ENCODE measurements around the gene TRPM4.

The TRPM4 gene

DNA sequence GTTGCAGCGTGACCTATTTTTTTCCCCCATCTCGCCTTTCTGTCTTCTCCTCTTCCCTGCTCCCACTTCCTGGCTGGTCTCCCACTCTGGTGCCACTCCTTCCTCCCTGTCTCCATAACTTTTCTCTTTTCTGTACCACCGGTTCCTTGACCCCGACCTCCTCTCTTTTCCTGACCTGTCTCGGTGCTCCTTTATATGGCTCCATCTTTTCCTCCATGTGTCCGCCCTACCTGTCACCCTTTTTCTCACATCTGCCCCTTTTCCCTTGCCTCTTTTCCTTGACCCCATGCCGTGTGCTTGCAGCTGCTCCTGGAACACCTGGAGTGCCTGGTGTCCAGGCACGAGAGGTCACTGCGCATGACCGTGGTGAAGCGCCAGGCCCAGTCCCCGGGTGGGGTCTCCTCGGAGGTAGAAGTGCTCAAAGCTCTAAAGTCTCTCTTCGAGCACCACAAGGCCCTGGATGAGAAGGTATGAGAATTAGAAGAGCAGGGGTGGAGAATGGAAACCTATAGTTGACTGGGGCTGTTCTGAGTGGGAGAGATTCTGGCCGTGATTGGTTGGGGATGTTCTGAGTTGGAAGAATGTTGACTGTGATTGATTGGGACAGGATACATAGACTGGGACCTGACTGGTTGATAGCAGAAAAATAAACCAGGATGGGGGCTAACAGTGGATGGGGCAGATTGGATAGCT, 28.9 kb upstream of the TRPM4 start:
- Histone ChIP-seq H3K27me3 (ENCODE audit: control insufficient read depth, insufficient read depth, low read length) (no peaks in the 10 kb centered on the region), H3K4me3 (ENCODE audit: low read length) (peak overlapping the region; percentile 72), H3K4me1 (ENCODE audit: control insufficient read depth, low read depth, low read length) (peaks cover 10% of the 10 kb centered on the region), H3K27ac (ENCODE audit: low read length) (no peak overlapping the region), H3K9ac (ENCODE audit: low read length) (no peak overlapping the region), H3K36me3 (ENCODE audit: control insufficient read depth, low read depth, low read length) (no peaks in the 10 kb centered on the region), H3K9me3 (ENCODE audit: control insufficient read depth, low read depth, low read length) (no peaks in the 10 kb centered on the region)

- no peak overlapping the region for H3K27ac ChIP-seq (ENCODE audit: low read length)
These were observed 28.4 kb upstream of the TRPM4 start for GRCh38 chr19:49129238-49129583.

DNA sequence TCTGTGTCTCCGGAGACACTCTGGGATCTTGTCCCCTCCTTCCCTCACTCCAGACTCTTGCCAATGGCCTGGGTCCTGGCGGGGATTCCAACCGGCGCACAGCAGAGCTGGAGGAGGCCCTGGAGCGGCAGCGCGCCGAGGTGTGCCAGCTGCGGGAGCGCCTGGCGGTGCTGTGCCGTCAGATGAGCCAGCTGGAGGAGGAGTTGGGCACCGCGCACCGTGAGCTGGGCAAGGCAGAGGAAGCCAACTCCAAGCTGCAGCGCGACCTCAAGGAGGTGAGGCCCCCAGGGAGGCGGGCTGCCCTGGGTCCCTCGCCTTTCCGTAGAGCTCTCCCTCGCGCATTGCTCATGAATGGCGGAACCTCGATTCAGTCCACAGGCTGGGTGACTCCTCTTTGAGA, 27.3 kb upstream of the TRPM4 start:
- peaks cover 10% of the 10 kb centered on the region for H3K4me1 ChIP-seq (ENCODE audit: control insufficient read depth, low read depth, low read length)

More at GRCh38 chr19:49129238-49129583, 28.4 kb upstream of the TRPM4 start:
- no peaks in the 10 kb centered on the region for H3K27me3 ChIP-seq (ENCODE audit: control insufficient read depth, insufficient read depth, low read length)
- H3K9me3 ChIP-seq (ENCODE audit: control insufficient read depth, low read depth, low read length) = no peaks in the 10 kb centered on the region
- H3K9ac ChIP-seq (ENCODE audit: low read length) = no peak overlapping the region
- H3K4me3 ChIP-seq (ENCODE audit: low read length) = peak overlapping the region; percentile 72
- H3K36me3 ChIP-seq (ENCODE audit: control insufficient read depth, low read depth, low read length) = no peaks in the 10 kb centered on the region
- peaks cover 10% of the 10 kb centered on the region for H3K4me1 ChIP-seq (ENCODE audit: control insufficient read depth, low read depth, low read length)

DNA sequence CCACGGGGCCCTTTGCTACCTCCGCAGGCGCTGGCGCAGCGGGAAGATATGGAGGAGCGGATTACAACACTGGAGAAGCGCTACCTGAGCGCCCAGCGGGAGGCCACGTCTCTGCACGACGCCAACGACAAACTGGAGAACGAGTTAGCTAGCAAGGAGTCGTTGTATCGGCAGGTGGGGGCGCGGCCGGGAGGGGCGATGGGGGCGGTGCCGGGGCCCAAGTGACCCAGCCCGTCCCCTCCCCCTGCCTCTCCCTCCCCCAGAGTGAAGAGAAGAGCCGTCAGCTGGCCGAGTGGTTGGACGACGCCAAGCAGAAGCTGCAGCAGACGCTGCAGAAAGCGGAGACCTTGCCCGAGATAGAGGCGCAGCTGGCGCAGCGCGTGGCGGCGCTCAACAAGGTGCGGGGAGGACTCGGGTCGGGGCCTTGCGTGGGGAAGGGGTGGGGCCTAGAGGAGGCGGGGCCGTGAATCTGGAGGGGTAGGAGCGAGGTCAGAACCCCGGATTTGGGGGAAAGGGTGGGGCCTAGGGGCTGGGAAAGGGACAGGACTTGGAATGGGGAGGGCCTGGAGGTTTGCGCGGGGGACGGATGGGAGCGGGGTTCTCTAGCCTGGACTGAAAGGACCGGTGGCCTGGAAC, 24.5 kb upstream of the TRPM4 start:
- Histone ChIP-seq H3K27ac (ENCODE audit: low read length) (no peak overlapping the region), H3K9me3 (ENCODE audit: control insufficient read depth, low read depth, low read length) (no peaks in the 10 kb centered on the region), H3K9ac (ENCODE audit: low read length) (no peak overlapping the region), H3K4me1 (ENCODE audit: control insufficient read depth, low read depth, low read length) (peaks cover 13% of the 10 kb centered on the region), H3K4me3 (ENCODE audit: low read length) (peak overlapping the region; percentile 27), H3K36me3 (ENCODE audit: control insufficient read depth, low read depth, low read length) (no peaks in the 10 kb centered on the region), H3K27me3 (ENCODE audit: control insufficient read depth, insufficient read depth, low read length) (no peaks in the 10 kb centered on the region)

More for the DNA sequence above, 27.3 kb upstream of the TRPM4 start:
- Histone ChIP-seq H3K9ac (ENCODE audit: low read length) (no peak overlapping the region), H3K4me3 (ENCODE audit: low read length) (no peak overlapping the region), H3K27ac (ENCODE audit: low read length) (no peak overlapping the region), H3K9me3 (ENCODE audit: control insufficient read depth, low read depth, low read length) (no peaks in the 10 kb centered on the region), H3K36me3 (ENCODE audit: control insufficient read depth, low read depth, low read length) (no peaks in the 10 kb centered on the region), H3K27me3 (ENCODE audit: control insufficient read depth, insufficient read depth, low read length) (no peaks in the 10 kb centered on the region)

DNA sequence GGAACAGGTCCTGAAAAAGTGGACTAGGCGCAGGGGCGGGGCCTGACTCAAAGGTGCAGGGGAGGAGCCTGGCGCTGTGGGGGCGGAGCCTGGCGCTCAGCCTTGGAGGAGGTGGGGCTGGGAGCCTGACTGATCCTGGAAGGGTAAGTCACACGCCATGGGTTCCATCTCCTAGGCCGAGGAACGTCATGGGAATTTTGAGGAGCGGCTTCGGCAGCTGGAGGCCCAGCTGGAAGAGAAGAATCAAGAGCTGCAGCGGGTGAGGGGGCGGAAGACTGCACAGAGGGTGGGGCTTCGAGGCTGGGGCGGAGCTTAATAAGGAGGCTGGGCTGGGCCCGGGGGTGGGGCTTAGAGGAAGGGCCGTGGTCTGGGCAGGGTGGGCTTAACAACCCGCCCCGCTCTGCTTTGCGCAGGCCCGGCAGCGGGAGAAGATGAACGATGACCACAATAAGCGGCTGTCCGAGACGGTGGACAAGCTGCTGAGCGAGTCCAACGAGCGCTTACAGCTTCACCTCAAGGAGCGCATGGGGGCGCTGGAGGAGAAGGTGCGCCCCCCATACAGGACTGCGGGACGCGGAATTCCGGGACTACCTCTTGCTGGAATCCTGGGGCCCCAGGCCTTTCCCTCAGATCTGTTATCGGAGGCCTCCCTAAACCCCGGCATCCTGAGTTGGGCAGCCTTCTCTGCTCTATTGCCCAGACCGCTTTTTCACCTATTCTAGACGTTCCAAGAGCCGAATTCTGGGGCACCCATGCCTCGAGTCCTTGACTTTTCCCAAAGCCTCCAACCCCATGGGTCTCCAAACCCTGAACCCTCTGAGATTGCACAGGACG, 23.8 kb upstream of the TRPM4 start:
- Histone ChIP-seq H3K9me3 (ENCODE audit: control insufficient read depth, low read depth, low read length) (no peaks in the 10 kb centered on the region), H3K27me3 (ENCODE audit: control insufficient read depth, insufficient read depth, low read length) (no peaks in the 10 kb centered on the region), H3K27ac (ENCODE audit: low read length) (no peak overlapping the region), H3K36me3 (ENCODE audit: control insufficient read depth, low read depth, low read length) (no peaks in the 10 kb centered on the region), H3K9ac (ENCODE audit: low read length) (no peak overlapping the region), H3K4me3 (ENCODE audit: low read length) (peak overlapping the region; percentile 27), H3K4me1 (ENCODE audit: control insufficient read depth, low read depth, low read length) (peaks cover 8% of the 10 kb centered on the region)

- no peaks in the 10 kb centered on the region for H3K27me3 ChIP-seq (ENCODE audit: control insufficient read depth, insufficient read depth, low read length)
- H3K27ac ChIP-seq (ENCODE audit: low read length) = no peak overlapping the region
- H3K9ac ChIP-seq (ENCODE audit: low read length) = no peak overlapping the region
- H3K4me1 ChIP-seq (ENCODE audit: control insufficient read depth, low read depth, low read length) = peaks cover 6% of the 10 kb centered on the region
- no peak overlapping the region for H3K4me3 ChIP-seq (ENCODE audit: low read length)
- no peaks in the 10 kb centered on the region for H3K36me3 ChIP-seq (ENCODE audit: control insufficient read depth, low read depth, low read length)
- no peaks in the 10 kb centered on the region for H3K9me3 ChIP-seq (ENCODE audit: control insufficient read depth, low read depth, low read length)
These were observed 21.9 kb upstream of the TRPM4 start for GRCh38 chr19:49135686-49136085.

- no peak overlapping the region for H3K27ac ChIP-seq (ENCODE audit: low read length)
- no peaks in the 10 kb centered on the region for H3K36me3 ChIP-seq (ENCODE audit: control insufficient read depth, low read depth, low read length)
- no peak overlapping the region for H3K9ac ChIP-seq (ENCODE audit: low read length)
- H3K9me3 ChIP-seq (ENCODE audit: control insufficient read depth, low read depth, low read length) = no peaks in the 10 kb centered on the region
- no peaks in the 10 kb centered on the region for H3K27me3 ChIP-seq (ENCODE audit: control insufficient read depth, insufficient read depth, low read length)
- no peak overlapping the region for H3K4me3 ChIP-seq (ENCODE audit: low read length)
- peaks cover 6% of the 10 kb centered on the region for H3K4me1 ChIP-seq (ENCODE audit: control insufficient read depth, low read depth, low read length)
These were observed 20.8 kb upstream of the TRPM4 start for GRCh38 chr19:49136771-49137171.

DNA sequence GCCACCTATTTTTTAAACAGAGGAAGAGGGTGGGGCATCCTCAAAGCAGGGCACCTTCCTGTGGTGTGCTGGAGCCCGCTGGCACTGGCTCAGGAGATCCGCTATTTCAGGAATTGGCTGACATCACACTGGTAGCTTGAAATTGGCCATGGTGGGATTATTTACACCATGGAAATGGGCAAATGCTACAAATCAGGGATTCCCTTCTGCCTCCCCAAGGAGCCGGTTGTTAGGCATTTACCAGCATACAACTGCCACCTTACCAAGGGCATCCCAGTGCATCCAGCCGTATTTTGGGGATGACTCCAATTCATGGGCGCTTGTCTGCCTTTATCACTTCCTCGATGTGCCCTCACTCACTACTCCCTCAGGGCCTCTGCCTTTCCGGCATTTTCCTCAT, 16.6 kb upstream of the TRPM4 start:
- Histone ChIP-seq H3K4me1 (ENCODE audit: control insufficient read depth, low read depth, low read length) (peaks cover under 1% of the 10 kb centered on the region), H3K9me3 (ENCODE audit: control insufficient read depth, low read depth, low read length) (no peaks in the 10 kb centered on the region), H3K36me3 (ENCODE audit: control insufficient read depth, low read depth, low read length) (no peaks in the 10 kb centered on the region), H3K4me3 (ENCODE audit: low read length) (no peak overlapping the region), H3K27me3 (ENCODE audit: control insufficient read depth, insufficient read depth, low read length) (no peaks in the 10 kb centered on the region), H3K27ac (ENCODE audit: low read length) (no peak overlapping the region), H3K9ac (ENCODE audit: low read length) (no peak overlapping the region)

DNA sequence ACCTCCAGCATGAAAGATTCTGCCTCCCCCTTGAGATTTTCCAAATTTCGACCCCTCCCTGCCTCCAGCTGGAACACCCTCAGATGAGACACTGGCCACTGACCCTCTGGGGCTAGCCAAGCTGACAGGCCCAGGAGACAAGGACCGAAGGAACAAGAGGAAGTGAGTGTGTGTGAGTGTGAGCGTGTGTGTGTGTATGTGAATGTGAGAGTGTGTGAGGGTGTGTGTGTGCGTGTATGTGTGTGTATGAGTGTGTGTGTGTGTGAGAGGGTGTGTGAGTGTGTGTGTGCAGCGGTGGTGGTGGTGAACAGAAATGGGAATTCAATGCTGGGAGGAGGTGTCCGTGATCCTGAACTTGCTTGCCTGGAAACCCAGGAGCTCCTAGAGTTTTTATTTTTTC, 16.2 kb upstream of the TRPM4 start:
- no peaks in the 10 kb centered on the region for H3K9me3 ChIP-seq (ENCODE audit: control insufficient read depth, low read depth, low read length)
- H3K4me1 ChIP-seq (ENCODE audit: control insufficient read depth, low read depth, low read length) = no peaks in the 10 kb centered on the region
- no peak overlapping the region for H3K27ac ChIP-seq (ENCODE audit: low read length)
- no peaks in the 10 kb centered on the region for H3K27me3 ChIP-seq (ENCODE audit: control insufficient read depth, insufficient read depth, low read length)
- no peak overlapping the region for H3K9ac ChIP-seq (ENCODE audit: low read length)
- no peak overlapping the region for H3K4me3 ChIP-seq (ENCODE audit: low read length)
- H3K36me3 ChIP-seq (ENCODE audit: control insufficient read depth, low read depth, low read length) = no peaks in the 10 kb centered on the region

DNA sequence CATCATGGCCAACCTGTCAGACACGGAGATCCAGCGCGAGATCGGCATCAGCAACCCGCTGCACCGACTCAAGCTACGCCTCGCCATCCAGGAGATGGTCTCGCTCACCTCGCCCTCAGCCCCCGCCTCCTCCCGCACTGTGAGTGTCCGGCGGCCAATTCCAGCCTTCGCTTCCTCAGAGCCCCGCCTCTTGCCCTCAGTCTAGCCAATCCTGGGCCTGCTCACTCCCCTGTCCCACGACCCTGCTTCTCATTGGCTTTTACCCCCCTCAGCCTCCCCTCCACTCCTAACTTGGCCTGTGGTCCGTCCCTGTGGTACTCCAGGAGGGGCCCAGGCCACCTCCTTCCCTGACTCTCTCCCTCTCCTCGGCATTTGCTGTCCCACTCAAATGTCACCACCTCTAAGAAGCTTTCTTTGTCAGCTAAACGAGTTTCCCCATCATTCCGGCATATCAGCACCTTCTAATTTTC, 14.7 kb upstream of the TRPM4 start:
- Histone ChIP-seq H3K4me1 (ENCODE audit: control insufficient read depth, low read depth, low read length) (no peaks in the 10 kb centered on the region), H3K9ac (ENCODE audit: low read length) (no peak overlapping the region), H3K27me3 (ENCODE audit: control insufficient read depth, insufficient read depth, low read length) (no peaks in the 10 kb centered on the region), H3K36me3 (ENCODE audit: control insufficient read depth, low read depth, low read length) (no peaks in the 10 kb centered on the region), H3K9me3 (ENCODE audit: control insufficient read depth, low read depth, low read length) (no peaks in the 10 kb centered on the region), H3K27ac (ENCODE audit: low read length) (no peak overlapping the region), H3K4me3 (ENCODE audit: low read length) (peak overlapping the region; percentile 65)

- no peak overlapping the region for H3K27ac ChIP-seq (ENCODE audit: low read length)
- H3K27me3 ChIP-seq (ENCODE audit: control insufficient read depth, insufficient read depth, low read length) = no peaks in the 10 kb centered on the region
- H3K4me3 ChIP-seq (ENCODE audit: low read length) = peak overlapping the region; percentile 60
- peaks cover 4% of the 10 kb centered on the region for H3K4me1 ChIP-seq (ENCODE audit: control insufficient read depth, low read depth, low read length)
- no peaks in the 10 kb centered on the region for H3K36me3 ChIP-seq (ENCODE audit: control insufficient read depth, low read depth, low read length)
- H3K9me3 ChIP-seq (ENCODE audit: control insufficient read depth, low read depth, low read length) = no peaks in the 10 kb centered on the region
- no peak overlapping the region for H3K9ac ChIP-seq (ENCODE audit: low read length)
These were observed 11.8 kb upstream of the TRPM4 start for GRCh38 chr19:49145573-49146407.

Measured in iPS-18a (cell line).